Measurements from ENCODE around the gene KCNQ1OT1.

KCNQ1OT1 gene

DNA sequence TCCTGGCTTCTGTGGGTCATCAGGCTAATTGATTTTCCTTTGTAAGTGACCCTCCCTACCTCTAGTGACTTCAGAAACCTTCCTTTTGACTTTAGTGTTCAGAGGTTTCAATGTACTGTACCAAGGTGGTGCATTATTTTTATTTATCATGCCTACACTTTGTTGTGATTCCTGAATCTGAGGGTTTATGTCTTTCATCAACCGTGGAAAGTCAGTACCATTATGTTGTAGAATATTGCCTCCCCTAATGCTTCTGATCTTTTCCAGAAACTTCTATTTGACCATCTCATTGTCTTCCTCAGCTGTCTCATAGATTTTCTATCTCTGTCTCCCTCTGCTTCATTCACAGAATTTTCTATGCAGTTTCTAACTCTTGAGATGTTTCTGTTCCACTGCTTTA is 105.5 kb downstream of the KCNQ1OT1 start:
- no peak for TF ChIP-seq EZH2phosphoT487 (IDR thresholded peaks at IDR 0.05; ENCODE audit: low read depth)
- TF ChIP-seq, protein P1, sequence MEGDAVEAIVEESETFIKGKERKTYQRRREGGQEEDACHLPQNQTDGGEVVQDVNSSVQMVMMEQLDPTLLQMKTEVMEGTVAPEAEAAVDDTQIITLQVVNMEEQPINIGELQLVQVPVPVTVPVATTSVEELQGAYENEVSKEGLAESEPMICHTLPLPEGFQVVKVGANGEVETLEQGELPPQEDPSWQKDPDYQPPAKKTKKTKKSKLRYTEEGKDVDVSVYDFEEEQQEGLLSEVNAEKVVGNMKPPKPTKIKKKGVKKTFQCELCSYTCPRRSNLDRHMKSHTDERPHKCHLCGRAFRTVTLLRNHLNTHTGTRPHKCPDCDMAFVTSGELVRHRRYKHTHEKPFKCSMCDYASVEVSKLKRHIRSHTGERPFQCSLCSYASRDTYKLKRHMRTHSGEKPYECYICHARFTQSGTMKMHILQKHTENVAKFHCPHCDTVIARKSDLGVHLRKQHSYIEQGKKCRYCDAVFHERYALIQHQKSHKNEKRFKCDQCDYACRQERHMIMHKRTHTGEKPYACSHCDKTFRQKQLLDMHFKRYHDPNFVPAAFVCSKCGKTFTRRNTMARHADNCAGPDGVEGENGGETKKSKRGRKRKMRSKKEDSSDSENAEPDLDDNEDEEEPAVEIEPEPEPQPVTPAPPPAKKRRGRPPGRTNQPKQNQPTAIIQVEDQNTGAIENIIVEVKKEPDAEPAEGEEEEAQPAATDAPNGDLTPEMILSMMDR (IDR thresholded peaks at IDR 0.05; ENCODE audit: low read depth, low read length): no peak
- Histone ChIP-seq H2AFZ (ENCODE audit: low read depth, low read length) (no peak overlapping the region), H3K4me3 (ENCODE audit: low read length) (no peak overlapping the region), H3K27me3 (ENCODE audit: low read depth, low read length) (peaks cover 32% of the 10 kb centered on the region), H3K9me3 (ENCODE audit: insufficient read depth, low read length) (peaks cover 3% of the 10 kb centered on the region; the same call in 1 of the 2 replicates), H3K36me3 (replicated peaks; ENCODE audit: low read depth, low read length) (no peaks in the 10 kb centered on the region), H3K4me2 (ENCODE audit: low read length) (no peak overlapping the region), H3K4me1 (ENCODE audit: low read length) (no peaks in the 10 kb centered on the region), H3K27ac (ENCODE audit: low read length) (no peak overlapping the region), H3K79me2 (ENCODE audit: low read length) (no peaks in the 10 kb centered on the region), H4K20me1 (ENCODE audit: insufficient read depth, low read length) (no peaks in the 10 kb centered on the region), H3K9ac (ENCODE audit: low read length) (no peak overlapping the region)

DNA sequence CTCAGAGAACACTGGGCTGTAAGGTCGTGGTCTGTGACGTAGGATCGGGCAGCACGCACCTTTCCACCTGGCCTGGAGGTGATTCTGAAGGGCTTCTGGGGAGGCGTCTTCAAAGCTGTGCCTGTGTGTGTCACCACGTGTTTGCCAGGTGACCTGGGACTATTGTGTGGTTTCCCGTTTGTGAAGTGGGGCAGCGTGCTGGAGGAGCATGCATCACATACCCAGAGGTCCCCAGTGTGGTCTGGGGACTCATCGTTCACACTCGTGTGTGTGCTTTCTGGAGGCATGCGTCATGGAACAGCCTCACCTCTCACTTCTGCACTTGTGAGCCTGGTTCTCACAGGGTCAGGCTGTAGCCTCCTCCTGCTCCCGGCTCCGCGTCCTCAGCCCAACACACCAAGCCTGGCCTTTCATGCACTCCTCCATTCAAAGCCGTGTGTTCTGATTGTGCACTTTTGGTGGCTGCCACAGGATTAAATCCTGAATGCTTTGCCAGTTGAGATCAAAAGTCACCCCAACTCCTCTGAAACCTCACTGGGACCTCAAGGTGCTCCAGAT is 106.3 kb downstream of the KCNQ1OT1 start:
- no peaks in the 10 kb centered on the region for H3K36me3 ChIP-seq (replicated peaks; ENCODE audit: low read depth, low read length)
- H3K79me2 ChIP-seq (ENCODE audit: low read length): no peaks in the 10 kb centered on the region
- H2AFZ ChIP-seq (ENCODE audit: low read depth, low read length): no peak overlapping the region
- H3K9me3 ChIP-seq (ENCODE audit: insufficient read depth, low read length): peaks cover 3% of the 10 kb centered on the region; the same call in 1 of the 2 replicates
- no peak overlapping the region for H3K27ac ChIP-seq (ENCODE audit: low read length)
- peaks cover 27% of the 10 kb centered on the region for H3K27me3 ChIP-seq (ENCODE audit: low read depth, low read length)
- no peaks in the 10 kb centered on the region for H4K20me1 ChIP-seq (ENCODE audit: insufficient read depth, low read length)
- H3K9ac ChIP-seq (ENCODE audit: low read length): no peak overlapping the region
- no peak overlapping the region for H3K4me3 ChIP-seq (ENCODE audit: low read length)
- TF ChIP-seq, protein P1 (IDR thresholded peaks at IDR 0.05; ENCODE audit: low read depth, low read length): no peak
- TF ChIP-seq EZH2phosphoT487 (IDR thresholded peaks at IDR 0.05; ENCODE audit: low read depth): no peak
- H3K4me2 ChIP-seq (ENCODE audit: low read length): no peak overlapping the region
- no peaks in the 10 kb centered on the region for H3K4me1 ChIP-seq (ENCODE audit: low read length)

DNA sequence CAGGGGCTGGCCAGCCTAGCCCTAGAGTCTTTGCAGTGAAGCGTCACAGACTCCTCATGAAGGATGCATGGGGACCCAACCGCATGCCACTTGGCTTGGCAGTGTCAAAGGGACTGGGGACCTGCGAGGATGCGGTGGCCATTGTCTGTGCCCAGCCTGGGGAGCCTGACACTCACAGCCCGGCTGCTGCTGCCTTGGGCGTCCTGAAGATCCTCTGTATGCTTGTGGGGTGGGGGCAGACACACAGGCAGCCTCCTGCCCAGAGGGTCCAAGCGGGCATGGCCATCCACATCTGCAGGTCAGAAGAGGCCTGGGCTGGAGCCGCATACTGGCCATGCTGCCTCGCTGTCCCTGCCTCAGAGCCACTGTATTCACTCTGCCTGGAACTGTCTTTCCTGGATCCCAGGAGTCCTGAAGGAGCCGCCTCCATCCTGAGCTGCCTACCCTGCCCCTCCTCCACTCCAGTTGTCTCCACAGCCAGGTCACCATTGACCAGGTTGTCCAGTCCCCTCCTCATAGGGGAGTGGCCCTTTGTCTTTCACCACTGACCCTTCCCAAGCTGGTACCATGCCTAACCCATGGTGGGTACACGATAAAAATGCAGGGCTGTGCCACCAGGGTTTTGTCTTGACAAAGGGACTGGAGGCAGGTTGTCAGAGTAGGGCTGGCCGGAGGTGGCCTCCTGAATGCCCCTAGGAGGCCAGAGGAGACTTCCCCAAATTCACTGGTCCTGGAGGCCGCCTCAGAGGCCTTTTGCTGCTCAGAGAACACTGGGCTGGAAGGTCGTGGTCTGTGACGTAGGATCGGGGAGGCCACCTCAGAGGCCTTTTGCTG is 107.0 kb downstream of the KCNQ1OT1 start:
- H3K79me2 ChIP-seq (ENCODE audit: low read length): no peaks in the 10 kb centered on the region
- no peaks in the 10 kb centered on the region for H3K4me1 ChIP-seq (ENCODE audit: low read length)
- H3K27me3 ChIP-seq (ENCODE audit: low read depth, low read length): peaks cover 21% of the 10 kb centered on the region
- no peak overlapping the region for H3K27ac ChIP-seq (ENCODE audit: low read length)
- H3K36me3 ChIP-seq (replicated peaks; ENCODE audit: low read depth, low read length): no peaks in the 10 kb centered on the region
- no peak for TF ChIP-seq EZH2phosphoT487 (IDR thresholded peaks at IDR 0.05; ENCODE audit: low read depth)
- TF ChIP-seq, protein P1 (IDR thresholded peaks at IDR 0.05; ENCODE audit: low read depth, low read length): no peak
- no peaks in the 10 kb centered on the region for H4K20me1 ChIP-seq (ENCODE audit: insufficient read depth, low read length)
- H3K9me3 ChIP-seq (ENCODE audit: insufficient read depth, low read length): no peaks in the 10 kb centered on the region
- H3K4me2 ChIP-seq (ENCODE audit: low read length): no peak overlapping the region
- H3K4me3 ChIP-seq (ENCODE audit: low read length): no peak overlapping the region
- no peak overlapping the region for H3K9ac ChIP-seq (ENCODE audit: low read length)
- no peak overlapping the region for H2AFZ ChIP-seq (ENCODE audit: low read depth, low read length)

- Histone ChIP-seq H3K79me2 (ENCODE audit: low read length) (no peaks in the 10 kb centered on the region), H3K4me3 (ENCODE audit: low read length) (no peak overlapping the region), H2AFZ (ENCODE audit: low read depth, low read length) (no peak overlapping the region), H3K27ac (ENCODE audit: low read length) (no peak overlapping the region), H3K4me2 (ENCODE audit: low read length) (no peak overlapping the region), H3K27me3 (ENCODE audit: low read depth, low read length) (peaks cover 13% of the 10 kb centered on the region), H3K4me1 (ENCODE audit: low read length) (no peaks in the 10 kb centered on the region), H3K9me3 (ENCODE audit: insufficient read depth, low read length) (no peaks in the 10 kb centered on the region), H3K9ac (ENCODE audit: low read length) (no peak overlapping the region), H3K36me3 (replicated peaks; ENCODE audit: low read depth, low read length) (no peaks in the 10 kb centered on the region), H4K20me1 (ENCODE audit: insufficient read depth, low read length) (no peaks in the 10 kb centered on the region)
- TF ChIP-seq, protein P1 (IDR thresholded peaks at IDR 0.05; ENCODE audit: low read depth, low read length): no peak
- no peak for TF ChIP-seq EZH2phosphoT487 (IDR thresholded peaks at IDR 0.05; ENCODE audit: low read depth)
Observed at GRCh38 chr11:2591805-2592204, 108.0 kb downstream of the KCNQ1OT1 start.

Measured in OCI-LY3 (cell line).